PC-3 (cell line): ENCODE measurements around the gene TCEANC. TPM values are rescaled to one million over a fixed set of nuclear protein-coding genes. Genes with fewer than 3 reads are reported as not detected.
"Not testable (repeated sequence)": the region's sequence is repeated elsewhere in the genome, so short reads cannot be mapped to it uniquely, and the experiment has no call there.

Source experiments
- ATAC-seq: fragments of 200-7000 bp; cut with Tn5 transposase; 2 replicates; pipeline ENCODE4 v1.9.1; 2020; ENCODE audit warnings: mild to moderate bottlenecking, moderate library complexity
- BruUV-seq: library from RNA; stranded (reverse); fragments of 400-500 nt; replicated peaks from 2 replicates; lab custom pipeline; 2021; lab: Mats Ljungman, UMichigan
- CTCF ChIA-PET: fragments of 300-600 bp; sonication (Branson Sonifier 250); formaldehyde crosslinking; loops from one replicate; lab custom pipeline; 2022; ENCODE audit warnings: antibody characterized with exemption; lab: Charles Lee
- POLR2A ChIA-PET: fragments of 300-600 bp; sonication (Branson Sonifier 250); formaldehyde crosslinking; loops from one replicate; lab custom pipeline; 2022; ENCODE audit warnings: antibody characterized with exemption; ENCODE audit not compliant: unreplicated experiment; lab: Charles Lee
- DNase-seq: peaks from one replicate; pipeline ENCODE4 v3.0.0-alpha.2; 2015
- H2AFZ ChIP-seq: fragments of 300-600 bp; sonication (generic); 2 replicates; pipeline ENCODE4 v1.6.0; 2016; ENCODE audit warnings: antibody characterized with exemption, low read length
- H3F3A ChIP-seq: fragments of 300-600 bp; sonication (generic); one replicate; pipeline ENCODE4 v1.6.0; 2017; ENCODE audit warnings: antibody characterized with exemption, low read length, control low read depth, mild to moderate bottlenecking; ENCODE audit not compliant: unreplicated experiment
- H3K27ac ChIP-seq: fragments of 300-600 bp; sonication (generic); 2 replicates; pipeline ENCODE4 v1.5.1; 2016; ENCODE audit warnings: mild to moderate bottlenecking, low read length
- H3K27me3 ChIP-seq: fragments of 300-600 bp; sonication (generic); 2 replicates; pipeline ENCODE4 v1.6.1; 2016; ENCODE audit warnings: low read length, mixed read lengths
- H3K36me3 ChIP-seq: fragments of 300-600 bp; sonication (generic); 2 replicates; pipeline ENCODE4 v1.6.1; 2016; ENCODE audit warnings: low read depth, mixed run types, low read length, mixed read lengths
- H3K4me1 ChIP-seq: fragments of 300-600 bp; sonication (generic); 2 replicates; pipeline ENCODE4 v1.5.1; 2016; ENCODE audit warnings: low read length; ENCODE audit not compliant: insufficient read depth
- H3K4me2 ChIP-seq: fragments of 300-600 bp; sonication (generic); 2 replicates; pipeline ENCODE4 v1.6.0; 2016; ENCODE audit warnings: low read length
- H3K4me3 ChIP-seq: fragments of 300-600 bp; sonication (generic); 2 replicates; pipeline ENCODE4 v1.5.1; 2016; ENCODE audit warnings: mild to moderate bottlenecking, low read length, mixed read lengths
- H3K79me2 ChIP-seq: fragments of 300-600 bp; sonication (generic); 2 replicates; pipeline ENCODE4 v1.6.1; 2017; ENCODE audit warnings: low read length, mixed read lengths
- H3K9ac ChIP-seq: fragments of 300-600 bp; sonication (generic); 2 replicates; pipeline ENCODE4 v1.6.0; 2016; ENCODE audit warnings: mild to moderate bottlenecking, low read length
- H3K9me2 ChIP-seq: fragments of 300-600 bp; sonication (generic); replicated peaks from 2 replicates; pipeline ENCODE4 v1.6.1; 2016; ENCODE audit warnings: mixed run types, low read length, mixed read lengths
- H3K9me3 ChIP-seq: fragments of 300-600 bp; sonication (generic); 2 replicates; pipeline ENCODE4 v1.6.1; 2016; ENCODE audit warnings: low read length, mixed read lengths
- H4K20me1 ChIP-seq: fragments of 300-600 bp; sonication (generic); 2 replicates; pipeline ENCODE4 v1.6.1; 2016; ENCODE audit warnings: low read length, mixed read lengths
- EZH2 ChIP-seq: fragments of 300-600 bp; sonication (generic); IDR thresholded peaks from one replicate; pipeline ENCODE4 v1.6.1; 2017; ENCODE audit warnings: antibody characterized with exemption, mild to moderate bottlenecking, low read length; ENCODE audit not compliant: unreplicated experiment
- EZH2phosphoT487 ChIP-seq: fragments of 300-600 bp; sonication (generic); IDR thresholded peaks from 2 replicates; pipeline ENCODE4 v1.6.1; 2018; ENCODE audit warnings: mild to moderate bottlenecking, antibody characterized with exemption, low read length, borderline replicate concordance
- intact Hi-C: fragments of 100-400 bp; cut with micrococcal nuclease; formaldehyde crosslinking; loops from 2 replicates; pipeline ENCODE4 v1.9.0; 2023
- total RNA-seq: library from RNA; depleted of rRNA; stranded (reverse); fragments of >200 nt; gene quantifications from 2 replicates; pipeline ENCODE4 v1.2.3, GENCODE V29; 2014
- TF ChIP-seq, protein P1 (sequence below): fragments of 300-600 bp; sonication (generic); conservative IDR thresholded peaks from 2 replicates; pipeline ENCODE4 v1.5.1; 2017; ENCODE audit warnings: antibody characterized with exemption, low read depth, mild to moderate bottlenecking, low read length

Gene TCEANC
- total RNA-seq, 1 experiment from 2014 or later = 0.62 TPM

GRCh38 chrX:13670197-13670596, 17.3 kb downstream of the TCEANC start:
- intact Hi-C loops = no loop called here
- H4K20me1 ChIP-seq = no peaks in the 10 kb centered on the region
- no peaks in the 10 kb centered on the region for H3K9me3 ChIP-seq
- no peak for ATAC-seq
- no peaks in the 10 kb centered on the region for H3K9me2 ChIP-seq
- H3K4me3 ChIP-seq = no peak overlapping the region
- no peaks in the 10 kb centered on the region for H3K27me3 ChIP-seq
- H3F3A ChIP-seq = no peaks in the 10 kb centered on the region
- peak overlapping the region; percentile 89 for H3K27ac ChIP-seq
- peaks cover 23% of the 10 kb centered on the region for H3K4me1 ChIP-seq
- H3K36me3 ChIP-seq = no peaks in the 10 kb centered on the region
- no TSS peak for BruUV-seq
- H3K79me2 ChIP-seq = no peaks in the 10 kb centered on the region
- TF ChIP-seq, protein P1, sequence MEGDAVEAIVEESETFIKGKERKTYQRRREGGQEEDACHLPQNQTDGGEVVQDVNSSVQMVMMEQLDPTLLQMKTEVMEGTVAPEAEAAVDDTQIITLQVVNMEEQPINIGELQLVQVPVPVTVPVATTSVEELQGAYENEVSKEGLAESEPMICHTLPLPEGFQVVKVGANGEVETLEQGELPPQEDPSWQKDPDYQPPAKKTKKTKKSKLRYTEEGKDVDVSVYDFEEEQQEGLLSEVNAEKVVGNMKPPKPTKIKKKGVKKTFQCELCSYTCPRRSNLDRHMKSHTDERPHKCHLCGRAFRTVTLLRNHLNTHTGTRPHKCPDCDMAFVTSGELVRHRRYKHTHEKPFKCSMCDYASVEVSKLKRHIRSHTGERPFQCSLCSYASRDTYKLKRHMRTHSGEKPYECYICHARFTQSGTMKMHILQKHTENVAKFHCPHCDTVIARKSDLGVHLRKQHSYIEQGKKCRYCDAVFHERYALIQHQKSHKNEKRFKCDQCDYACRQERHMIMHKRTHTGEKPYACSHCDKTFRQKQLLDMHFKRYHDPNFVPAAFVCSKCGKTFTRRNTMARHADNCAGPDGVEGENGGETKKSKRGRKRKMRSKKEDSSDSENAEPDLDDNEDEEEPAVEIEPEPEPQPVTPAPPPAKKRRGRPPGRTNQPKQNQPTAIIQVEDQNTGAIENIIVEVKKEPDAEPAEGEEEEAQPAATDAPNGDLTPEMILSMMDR = no peak
- TF ChIP-seq EZH2phosphoT487 (no peak), EZH2 (no peak)
- 0 out of 2 replicates have a peak overlapping the region, but pooled peaks have one; percentile 53 for H3K9ac ChIP-seq
- ChIA-PET POLR2A (no interaction called here), CTCF (no interaction called here)
- H3K4me2 ChIP-seq = no peak overlapping the region
- H2AFZ ChIP-seq = no peak overlapping the region
- no peak for DNase-seq

GRCh38 chrX:13673016-13673415, 20.1 kb downstream of the TCEANC start:
- no peaks in the 10 kb centered on the region for H3K27me3 ChIP-seq
- no peaks in the 10 kb centered on the region for H3F3A ChIP-seq
- H3K79me2 ChIP-seq = no peaks in the 10 kb centered on the region
- DNase-seq (no peak), ATAC-seq (no peak)
- peaks cover 18% of the 10 kb centered on the region for H3K4me1 ChIP-seq
- H3K27ac ChIP-seq = no peak overlapping the region
- no peak overlapping the region for H2AFZ ChIP-seq
- BruUV-seq = no TSS peak
- no peaks in the 10 kb centered on the region for H3K9me3 ChIP-seq
- no peak overlapping the region for H3K4me2 ChIP-seq
- intact Hi-C loops = no loop called here
- no peak overlapping the region for H3K4me3 ChIP-seq
- POLR2A ChIA-PET = no interaction called here
- H4K20me1 ChIP-seq = no peaks in the 10 kb centered on the region
- TF ChIP-seq, protein P1 = no peak
- TF ChIP-seq EZH2phosphoT487 = no peak
- no peak for TF ChIP-seq EZH2
- H3K36me3 ChIP-seq = no peaks in the 10 kb centered on the region
- CTCF ChIA-PET = no interaction called here
- no peaks in the 10 kb centered on the region for H3K9me2 ChIP-seq
- no peak overlapping the region for H3K9ac ChIP-seq

DNA sequence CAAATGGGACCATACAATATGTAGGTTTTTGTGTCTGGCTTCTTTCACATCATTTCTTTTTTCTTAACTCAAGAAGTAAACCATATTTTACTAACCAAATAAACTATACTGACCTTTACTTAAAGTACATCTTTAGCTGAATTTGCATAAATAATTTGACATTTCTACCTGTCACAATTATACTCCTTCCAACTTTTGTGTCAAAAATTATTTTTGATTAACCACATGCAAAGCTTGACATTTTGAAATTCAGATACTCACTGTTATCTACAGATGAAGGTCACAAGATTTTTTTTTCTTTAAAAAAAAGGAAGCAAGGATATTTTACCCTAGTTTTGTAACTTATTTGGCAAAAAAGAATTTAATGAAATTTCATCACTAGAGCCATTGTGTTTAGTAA, 23.9 kb downstream of the TCEANC start:
- DNase-seq = no peak
- H3K4me1 ChIP-seq = no peaks in the 10 kb centered on the region
- H3K9me3 ChIP-seq = no peaks in the 10 kb centered on the region
- H3K79me2 ChIP-seq = no peaks in the 10 kb centered on the region
- CTCF ChIA-PET = no interaction called here
- BruUV-seq = no TSS peak
- H3K36me3 ChIP-seq = no peaks in the 10 kb centered on the region
- no peak overlapping the region for H3K4me3 ChIP-seq
- no peaks in the 10 kb centered on the region for H3K27me3 ChIP-seq
- no peaks in the 10 kb centered on the region for H4K20me1 ChIP-seq
- no peak for ATAC-seq
- H3K4me2 ChIP-seq = no peak overlapping the region
- no peaks in the 10 kb centered on the region for H3F3A ChIP-seq
- H3K9ac ChIP-seq = no peak overlapping the region
- no peaks in the 10 kb centered on the region for H3K9me2 ChIP-seq
- intact Hi-C loops = no loop called here
- POLR2A ChIA-PET = no interaction called here
- H2AFZ ChIP-seq = no peak overlapping the region
- H3K27ac ChIP-seq = no peak overlapping the region
- TF ChIP-seq, protein P1 = no peak
- TF ChIP-seq EZH2phosphoT487 = no peak

DNA sequence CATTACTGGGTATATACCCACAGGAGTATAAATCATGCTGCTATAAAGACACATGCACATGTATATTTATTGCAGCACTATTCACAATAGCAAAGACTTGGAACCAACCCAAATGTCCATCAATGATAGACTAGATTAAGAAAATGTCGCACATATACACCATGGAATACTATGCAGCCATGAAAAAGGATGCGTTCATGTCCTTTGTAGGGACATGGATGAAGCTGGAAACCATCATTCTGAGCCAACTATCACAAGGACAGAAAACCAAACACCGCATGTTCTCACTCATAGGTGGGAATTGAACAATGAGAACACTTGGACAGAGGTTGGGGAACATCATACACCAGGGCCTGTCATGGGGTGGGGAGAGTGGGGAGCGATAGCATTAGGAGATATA, 26.8 kb downstream of the TCEANC start:
- H4K20me1 ChIP-seq, H3K9me3 ChIP-seq, intact Hi-C loops, H2AFZ ChIP-seq, H3K9me2 ChIP-seq, H3K27me3 ChIP-seq, ATAC-seq, BruUV-seq, H3K4me1 ChIP-seq, H3K4me2 ChIP-seq, H3F3A ChIP-seq, H3K79me2 ChIP-seq, H3K36me3 ChIP-seq, H3K4me3 ChIP-seq, DNase-seq, CTCF ChIA-PET, POLR2A ChIA-PET, H3K27ac ChIP-seq, H3K9ac ChIP-seq: not testable (repeated sequence)
